SKM-1 (cell line): ENCODE data around the gene BCL2L15.
A peak's percentile ranks its signal among the peaks of the same experiment; 100 is the strongest.

Source experiments
- DNase-seq: peaks from one replicate; lab custom pipeline; 2025; ENCODE audit not compliant: unreplicated experiment; lab: John Stamatoyannopoulos, UW

Gene BCL2L15

DNA sequence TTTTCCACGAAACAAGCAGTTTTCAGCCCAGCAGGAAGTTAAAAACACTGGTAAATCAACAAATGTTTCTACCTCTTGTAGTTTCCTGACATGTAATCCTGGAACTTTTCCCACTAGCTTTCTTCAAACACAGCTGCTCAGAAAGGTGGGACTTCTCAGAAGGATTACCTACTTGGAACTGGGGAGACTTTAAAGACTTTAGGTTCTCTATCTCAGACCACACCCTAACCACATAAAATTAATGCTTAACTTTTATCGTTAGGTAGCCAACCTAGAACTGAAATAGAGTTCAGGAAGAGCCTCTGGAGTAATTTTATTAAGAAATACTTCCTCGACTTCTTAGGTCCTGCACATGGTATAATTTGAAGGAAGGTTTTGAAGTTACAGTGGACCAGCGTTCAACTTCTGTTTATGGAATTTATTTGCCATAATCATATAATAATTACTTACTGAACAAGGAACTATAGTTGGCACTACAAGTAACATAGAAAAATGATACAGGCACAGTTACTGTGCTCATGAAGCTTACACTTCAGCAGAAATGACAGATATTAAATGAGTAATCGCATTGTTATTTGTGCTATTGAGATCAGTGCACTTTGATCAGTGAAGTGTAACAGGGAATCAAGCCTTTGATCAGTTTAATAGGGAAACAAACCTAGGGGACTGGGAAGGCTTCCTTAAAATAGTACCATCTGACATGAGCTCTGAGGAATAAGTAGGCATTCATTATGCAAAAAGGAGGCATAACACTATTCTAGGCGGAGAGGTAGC, at the start of gene BCL2L15:
BCL2L15 (minus strand) TSS at position 180 of the 774 bp plus-strand sequence. CDS start 206 bp downstream, outside the sequence.
- DNase-seq = no peak

DNA sequence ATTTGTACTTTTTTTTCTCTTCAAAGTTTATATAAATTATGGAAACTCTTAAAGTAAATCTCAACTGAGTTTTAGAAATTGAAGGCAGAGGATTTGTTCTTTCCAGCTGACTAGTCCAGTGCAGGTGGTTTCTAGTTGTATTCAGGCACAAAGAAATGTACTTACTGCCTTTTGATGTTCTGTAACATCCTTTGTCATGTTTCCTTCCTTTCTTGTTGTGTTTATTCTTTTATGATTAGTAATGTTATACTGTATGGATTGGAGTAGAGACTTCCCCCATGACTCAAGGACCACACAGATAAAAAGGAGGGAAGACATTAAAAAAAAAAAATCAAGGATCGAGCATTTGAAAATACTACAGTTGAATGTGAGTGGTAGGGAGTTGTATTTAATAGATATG, 49.8 kb upstream of the BCL2L15 start:
- DNase-seq = no peak

DNA sequence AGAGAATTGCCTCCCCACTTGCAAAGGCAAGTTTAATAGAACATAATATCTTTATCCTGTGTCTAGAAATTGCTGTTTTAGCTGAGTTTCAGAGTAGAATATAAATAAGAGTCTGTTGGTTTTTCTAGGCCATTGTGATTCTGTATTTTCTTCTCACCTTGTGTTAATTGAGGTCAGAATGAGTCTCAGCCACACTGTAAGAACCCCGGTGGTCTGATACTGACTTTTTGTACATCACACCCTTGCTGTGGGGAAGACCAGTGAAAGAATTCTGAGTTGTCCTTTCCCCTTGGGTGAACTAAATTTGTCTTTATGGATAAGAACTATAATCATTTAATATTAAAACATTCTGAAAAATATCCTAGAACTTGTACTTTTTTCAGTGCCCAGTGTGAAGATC, 48.6 kb upstream of the BCL2L15 start:
- DNase-seq = no peak

DNA sequence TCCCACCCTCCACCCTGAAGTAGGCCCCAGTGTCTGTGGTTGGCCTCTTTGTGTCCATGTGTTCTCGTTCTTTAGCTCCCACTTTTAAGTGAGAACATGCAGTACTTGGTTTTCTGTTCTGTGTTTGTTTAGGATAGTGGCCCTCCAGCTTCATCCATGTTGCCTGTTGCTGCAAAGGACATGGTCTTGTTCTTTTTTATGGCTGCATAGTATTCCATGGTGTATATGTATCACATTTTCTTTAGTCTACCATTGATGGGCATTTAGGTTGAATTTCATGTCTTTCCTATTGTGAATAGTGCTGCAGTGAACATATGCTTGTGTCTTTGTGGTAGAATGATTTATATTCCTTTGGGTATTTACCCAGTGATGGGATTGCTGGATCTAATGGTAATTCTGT, 47.8 kb upstream of the BCL2L15 start:
- no peak for DNase-seq

DNA sequence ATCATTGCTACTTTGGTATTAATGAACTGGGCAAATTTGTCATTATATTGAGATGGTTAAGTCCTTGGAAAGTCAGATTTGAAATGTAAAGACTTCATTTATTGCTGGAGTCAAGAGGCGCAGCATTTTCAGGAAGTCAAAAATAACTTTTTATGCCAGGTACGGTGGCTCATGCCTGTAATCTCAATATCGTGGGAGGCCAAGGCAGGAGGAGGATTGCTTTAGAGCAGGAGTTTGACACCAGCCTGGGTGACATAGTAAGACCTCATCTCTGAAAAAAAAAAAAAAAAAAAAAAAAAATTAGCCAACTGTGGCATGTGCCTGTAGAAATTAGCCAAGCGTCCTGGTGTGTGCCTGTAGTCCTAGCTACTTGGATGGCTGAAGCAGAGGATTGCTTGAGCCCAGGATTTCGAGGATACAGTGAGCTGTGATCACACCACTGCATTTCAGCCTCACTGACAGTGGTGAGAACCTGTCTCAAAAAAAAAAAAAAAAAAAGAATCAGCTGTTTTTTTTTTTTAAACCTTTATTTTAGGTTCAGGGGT, 47.2 kb upstream of the BCL2L15 start:
- no peak for DNase-seq

DNA sequence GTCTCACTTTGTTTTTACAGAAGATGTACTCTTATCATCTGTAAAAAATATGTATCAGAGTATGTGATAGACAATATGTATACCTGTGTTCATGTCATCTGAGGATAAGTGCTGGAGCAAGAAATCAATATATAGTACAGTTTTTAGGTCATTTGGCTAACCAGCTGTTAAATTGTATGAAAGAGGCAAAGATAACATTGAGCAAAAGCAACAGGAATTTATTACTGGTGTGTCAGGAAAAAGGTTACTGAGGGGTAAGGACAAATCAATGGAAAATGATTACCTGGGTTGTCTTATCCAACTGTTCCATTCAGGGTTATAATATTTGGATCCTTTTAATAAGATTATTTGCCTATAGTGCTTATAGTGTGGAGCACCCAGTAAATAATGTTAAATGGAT, 46.6 kb upstream of the BCL2L15 start:
- no peak for DNase-seq

DNA sequence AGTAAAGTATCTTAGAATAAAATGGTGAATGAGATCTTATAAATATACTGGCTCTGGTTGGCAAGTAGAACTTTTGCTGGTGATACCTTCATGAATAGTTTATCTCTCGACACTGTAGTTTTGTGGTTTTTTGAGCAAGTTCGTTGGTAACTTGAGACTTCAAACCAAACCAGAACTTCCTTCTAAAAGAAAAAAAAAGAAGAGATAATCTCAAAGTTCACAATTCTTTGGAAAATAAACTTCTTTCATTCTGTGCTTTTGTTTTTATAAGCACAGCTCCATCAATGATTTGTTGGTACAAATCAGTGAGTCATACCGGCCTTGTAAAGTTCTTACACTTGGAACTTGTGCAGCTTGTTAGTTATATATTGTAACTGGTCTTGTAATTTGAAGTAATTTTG, 44.1 kb upstream of the BCL2L15 start:
- DNase-seq = peak; percentile 48

DNA sequence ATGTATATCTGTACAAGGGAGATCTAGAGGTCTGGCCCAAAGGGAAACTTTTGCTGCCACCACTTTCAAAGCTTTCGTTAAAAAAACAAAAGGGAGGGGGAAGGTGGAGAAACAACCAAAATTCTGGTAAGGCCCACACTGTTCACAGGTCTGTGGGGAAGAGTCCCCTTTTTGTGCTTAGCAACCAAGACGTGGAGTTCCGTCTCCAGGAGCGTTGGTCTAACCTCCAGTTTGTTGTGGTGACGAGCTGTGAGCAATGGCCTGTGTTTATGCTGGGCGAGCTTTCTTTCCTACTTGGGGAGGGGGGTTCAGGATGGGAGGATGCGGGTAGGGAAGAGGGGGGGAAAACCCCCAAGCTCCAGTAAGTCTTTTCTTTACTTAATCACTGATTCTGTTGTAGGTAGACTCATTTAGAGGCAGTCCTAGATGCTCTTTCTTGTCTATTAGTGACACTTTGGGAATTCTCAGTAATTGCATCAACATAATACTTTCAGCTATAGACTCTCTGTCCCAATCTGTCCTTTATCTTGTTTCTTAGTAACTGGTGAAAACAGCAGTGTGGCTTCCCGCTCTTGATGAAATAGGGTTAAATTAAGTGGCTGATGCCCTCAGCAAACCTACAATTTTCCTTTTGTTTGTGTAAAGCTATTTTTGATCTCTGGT, 43.2 kb upstream of the BCL2L15 start:
- DNase-seq = peak; percentile 17

DNA sequence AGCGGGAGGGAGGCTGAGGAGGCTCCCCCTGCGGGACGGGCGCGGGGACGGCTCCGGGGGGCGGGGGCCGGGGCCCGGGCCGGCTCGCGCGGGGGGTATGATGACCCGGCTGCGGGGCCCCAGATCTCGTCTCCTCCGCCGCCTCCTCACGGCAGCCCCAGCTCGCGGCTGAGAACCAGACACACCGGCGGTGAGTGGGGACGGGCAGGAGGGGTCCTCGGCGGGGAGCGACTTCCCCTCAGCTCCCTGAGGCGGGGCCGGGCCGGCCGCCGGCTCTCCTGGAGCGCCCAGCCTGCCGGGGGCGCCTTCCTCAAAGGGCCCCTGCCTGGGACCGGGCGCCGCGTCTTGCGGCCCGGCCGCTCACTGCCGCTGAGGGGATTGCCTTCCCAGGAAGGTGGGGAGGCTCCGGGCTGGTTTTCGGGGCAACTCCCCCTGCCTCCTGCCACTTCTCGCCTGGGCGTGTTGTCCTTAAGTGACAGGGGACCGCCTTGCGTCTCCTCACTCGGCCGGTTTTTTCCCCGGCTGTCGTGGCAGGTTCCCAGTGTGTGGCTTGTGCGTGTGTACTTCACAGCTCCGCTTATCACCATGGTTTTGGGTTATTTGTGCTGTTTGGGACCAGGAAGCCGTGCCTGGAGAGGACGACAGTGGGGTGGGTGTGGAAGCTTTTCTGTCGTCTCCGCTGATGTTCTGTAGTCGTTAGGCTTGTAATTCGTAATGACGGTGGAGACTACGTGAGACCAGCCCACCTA, 42.5 kb upstream of the BCL2L15 start:
- peak; percentile 49 for DNase-seq

DNA sequence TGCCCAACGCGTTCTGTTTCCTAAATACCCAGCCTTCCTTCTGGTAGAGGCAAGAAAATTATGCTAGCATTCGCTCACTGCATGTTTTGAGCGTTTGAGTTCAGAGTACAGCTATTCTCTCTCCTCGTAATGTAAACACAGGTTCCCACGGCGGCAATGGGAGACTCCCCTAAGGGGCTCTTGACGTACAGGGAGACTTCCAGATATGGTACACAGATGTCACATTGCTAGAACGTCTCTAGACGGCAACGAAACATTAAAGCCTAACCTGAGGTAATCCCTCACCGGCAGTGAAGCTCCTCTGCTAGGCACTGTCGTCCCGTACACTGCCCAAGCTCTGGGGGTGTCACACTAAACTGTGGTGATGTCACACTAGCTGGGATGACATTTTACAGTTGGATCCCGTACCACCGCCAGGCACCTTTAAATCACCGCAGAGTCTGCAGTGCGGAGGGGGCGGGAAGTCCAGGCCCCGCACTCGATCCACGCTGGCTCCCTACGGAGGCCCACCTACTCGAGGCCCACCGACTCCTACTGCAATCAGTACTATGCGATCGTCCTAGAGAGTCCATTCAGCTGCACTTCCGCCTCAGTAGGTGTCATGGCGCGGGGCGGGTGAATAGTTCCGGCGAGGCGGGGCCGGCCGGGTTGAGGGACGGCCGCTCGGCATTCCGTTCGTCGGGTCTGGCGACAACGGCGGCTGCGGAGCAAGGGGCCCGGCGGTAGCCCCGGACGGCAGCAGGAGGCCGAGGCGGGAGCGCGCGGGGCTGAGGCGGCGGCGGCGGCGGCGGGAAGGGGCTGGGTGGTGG, 41.8 kb upstream of the BCL2L15 start, which contains the start of gene HIPK1:
HIPK1 (plus strand) TSS at position 384 of the 809 bp plus-strand sequence.
- DNase-seq = peak; percentile 77

DNA sequence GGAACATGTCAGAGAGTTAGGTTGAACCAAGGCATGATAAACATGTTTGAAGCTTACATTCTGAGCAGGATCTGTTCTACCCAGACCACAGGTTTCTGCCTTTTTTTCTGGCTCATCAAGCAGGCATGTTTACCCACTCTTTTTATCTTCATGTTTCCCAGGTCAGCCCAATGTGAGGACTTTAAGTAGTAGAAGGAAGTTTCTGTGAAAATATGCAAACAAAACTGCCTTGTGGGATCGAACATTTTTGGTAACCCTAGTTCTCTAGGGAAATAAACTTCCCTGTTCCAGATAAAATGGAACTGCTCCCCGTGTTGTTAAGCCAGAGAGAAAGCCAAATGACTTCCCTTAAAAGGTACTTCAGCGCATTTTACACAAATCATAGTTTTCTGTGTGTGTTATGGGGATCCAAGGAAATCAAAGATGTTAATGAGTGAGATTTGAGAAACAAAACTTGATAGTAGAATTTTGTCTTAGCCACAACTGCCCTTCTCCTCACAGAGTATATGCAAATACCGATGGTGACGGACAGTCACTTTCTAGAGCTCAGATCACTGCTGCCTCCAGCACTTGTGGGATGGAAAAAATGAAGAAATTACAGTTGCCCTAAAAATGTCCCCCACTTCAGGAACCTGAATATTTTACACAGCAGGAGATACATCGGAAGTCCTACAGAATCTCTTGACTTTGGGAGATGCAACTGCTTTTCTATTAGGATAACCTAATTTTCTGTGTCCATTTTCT, 41.0 kb upstream of the BCL2L15 start:
- DNase-seq = peak; percentile 11

DNA sequence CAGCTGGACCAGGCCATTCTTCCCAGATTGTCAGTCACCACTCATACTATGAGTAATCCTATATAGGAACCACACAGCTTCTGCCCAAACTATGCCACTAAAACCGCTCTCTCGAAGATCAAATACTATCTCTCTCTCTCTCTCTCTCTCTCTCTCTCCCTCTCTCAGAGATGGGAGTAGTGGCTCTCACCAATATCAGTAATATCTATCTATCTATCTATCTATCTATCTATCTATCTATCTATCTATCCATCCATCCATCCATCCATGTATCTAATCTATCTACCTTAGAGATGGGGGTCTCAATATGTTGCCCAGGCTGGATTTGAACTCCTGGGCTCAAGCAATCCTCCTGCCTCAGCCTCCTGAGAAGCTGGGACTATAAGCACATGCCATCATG, 37.1 kb upstream of the BCL2L15 start:
- no peak for DNase-seq

DNA sequence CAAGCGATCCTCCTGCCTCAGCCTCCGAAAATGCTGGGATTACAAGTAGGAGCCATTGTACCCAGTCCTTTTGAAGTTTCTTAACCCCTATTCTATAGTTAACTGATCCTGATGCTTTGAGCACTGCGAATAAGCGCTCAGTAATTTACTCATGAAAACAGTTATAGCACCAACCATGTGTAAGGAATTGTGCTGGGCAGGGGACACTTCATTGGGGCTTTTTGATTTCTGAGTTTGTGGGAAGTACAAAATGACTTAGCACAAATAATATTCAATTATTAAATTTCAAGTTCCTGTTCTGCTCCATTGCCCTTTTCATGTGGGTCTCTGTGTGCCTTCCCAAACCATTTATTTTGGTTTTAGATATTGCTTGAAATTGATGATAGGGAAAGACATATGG, 35.6 kb upstream of the BCL2L15 start:
- DNase-seq = no peak

DNA sequence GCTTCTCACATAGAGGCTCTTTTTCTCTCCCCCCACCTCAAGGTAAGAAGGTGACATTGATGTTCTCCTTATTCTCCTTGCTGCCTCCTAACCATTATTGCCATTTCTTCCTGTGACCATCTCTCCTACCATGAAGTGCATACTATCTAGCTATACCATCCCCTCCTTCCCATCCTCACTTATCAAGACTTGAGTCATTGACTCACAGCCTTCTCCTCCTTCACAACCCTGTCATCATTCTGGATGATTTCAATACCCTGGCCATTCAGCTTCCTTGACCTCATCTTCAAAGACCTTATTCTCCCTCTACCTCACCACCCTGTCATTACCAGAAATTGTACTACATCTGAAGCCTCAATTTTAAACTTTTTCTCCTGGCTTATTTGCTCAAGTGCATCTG, 30.9 kb upstream of the BCL2L15 start:
- no peak for DNase-seq

DNA sequence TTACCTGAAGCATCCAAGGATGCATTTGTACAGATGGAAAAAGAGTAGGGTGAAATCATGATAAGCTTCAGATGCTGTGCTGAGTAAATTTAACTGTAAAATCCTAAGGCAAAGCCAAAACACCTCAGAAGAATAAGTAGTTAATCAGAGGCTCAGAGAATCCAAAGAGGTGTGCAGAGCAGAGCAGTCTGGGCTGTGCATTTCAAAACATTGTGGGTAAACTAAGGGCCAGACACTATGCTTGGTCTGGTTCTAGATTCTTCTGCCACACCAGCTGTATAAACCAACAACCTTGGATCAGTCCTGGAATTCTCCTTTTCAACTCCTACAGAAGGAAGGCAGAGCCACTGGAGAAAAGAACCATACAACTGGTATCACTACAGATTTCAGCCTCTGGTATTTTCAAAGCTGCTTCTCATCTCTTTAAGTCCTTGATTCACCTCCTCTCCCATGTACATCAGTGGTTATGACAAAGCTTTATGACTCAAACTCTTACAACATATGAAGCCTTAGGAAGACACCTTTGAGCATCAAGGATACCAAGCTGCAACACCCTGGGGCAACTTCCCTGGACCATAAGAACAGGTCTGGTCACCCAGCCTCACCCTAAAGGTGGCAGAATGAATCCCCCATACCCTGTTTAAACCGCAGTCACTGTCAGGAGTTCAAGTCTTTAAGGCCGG, 30.2 kb upstream of the BCL2L15 start:
- DNase-seq = no peak

DNA sequence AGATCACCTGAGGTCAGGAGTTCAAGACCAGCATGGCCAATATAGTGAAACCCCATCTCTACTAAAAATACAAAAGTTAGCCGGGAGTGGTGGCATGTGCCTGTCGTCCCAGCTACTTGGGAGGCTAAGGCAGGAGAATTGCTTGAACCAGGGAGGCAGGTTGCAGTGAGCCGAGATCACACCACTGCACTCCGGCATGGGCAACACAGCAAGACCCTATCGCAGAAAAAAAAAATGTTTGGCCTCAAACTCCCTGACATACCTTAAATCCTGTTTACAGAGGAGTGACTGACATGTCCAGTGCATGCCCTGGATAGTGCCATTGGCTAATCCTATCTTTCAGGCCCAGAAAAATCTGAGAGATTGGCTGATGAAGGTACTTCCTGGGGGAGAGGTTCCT, 29.6 kb upstream of the BCL2L15 start:
- no peak for DNase-seq

DNA sequence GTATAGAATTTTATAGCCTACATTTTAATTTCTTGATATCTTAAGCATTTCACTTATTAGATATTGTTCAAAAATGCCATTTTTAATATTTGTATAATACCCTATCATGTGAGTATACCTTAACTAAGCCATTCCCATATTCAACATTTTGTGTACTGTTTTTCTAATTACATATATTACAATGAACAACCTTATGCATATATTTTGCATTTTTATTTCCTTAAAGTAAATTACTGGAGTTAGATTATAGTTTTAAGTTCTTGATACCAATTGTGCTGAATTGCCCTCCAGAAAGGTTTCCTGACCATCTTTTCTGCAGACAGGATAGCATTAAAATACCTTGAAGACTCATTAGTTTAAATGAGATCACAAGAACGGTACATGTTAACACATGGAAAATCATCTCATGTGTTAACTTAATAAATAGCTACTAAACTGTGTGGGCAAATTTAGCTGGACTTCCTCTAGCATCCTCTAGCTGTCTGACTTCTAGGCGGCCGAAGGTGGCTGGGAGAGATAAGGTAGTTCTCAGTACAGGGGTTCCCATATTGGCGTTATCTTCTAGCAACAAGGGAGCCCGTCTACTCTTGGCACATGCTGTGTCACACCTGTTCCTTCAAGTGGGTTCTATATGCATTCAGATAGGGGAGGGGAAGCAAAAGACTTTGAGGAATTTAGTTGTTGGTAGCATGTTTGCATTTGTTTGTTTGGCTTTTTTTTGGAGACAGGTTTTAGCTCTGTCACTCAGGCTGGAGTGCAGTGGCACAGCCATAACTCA, 26.7 kb upstream of the BCL2L15 start:
- DNase-seq = no peak

DNA sequence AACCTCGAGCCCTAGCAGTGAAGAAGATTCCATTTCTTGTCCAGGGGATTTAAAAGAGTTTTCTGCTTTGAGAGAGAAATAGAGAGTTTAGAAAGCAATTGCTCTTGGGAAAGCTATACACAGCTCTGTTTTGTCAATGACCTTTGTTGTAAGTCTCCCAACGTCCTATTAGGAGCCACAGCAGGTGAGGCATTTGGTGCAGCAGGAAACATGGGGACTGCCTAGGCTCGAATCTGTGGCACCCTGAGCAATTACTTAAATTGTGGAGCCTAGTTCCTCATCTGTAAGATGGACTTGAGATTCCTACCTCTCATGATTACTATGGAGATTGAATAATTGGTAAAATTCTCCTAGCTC, 25.9 kb upstream of the BCL2L15 start:
- no peak for DNase-seq
